HG03045 (cell line): ENCODE results near the gene VOPP1.
"Not testable (repeated sequence)": the region's sequence is repeated elsewhere in the genome, so short reads cannot be mapped to it uniquely, and the experiment has no call there.

Experiments used
- ATAC-seq: cut with Tn5 transposase; IDR thresholded peaks from one replicate; pipeline ENCODE4 v1.9.1; 2021; ENCODE audit warnings: mild to moderate bottlenecking, moderate library complexity; ENCODE audit not compliant: unreplicated experiment

The VOPP1 gene

DNA sequence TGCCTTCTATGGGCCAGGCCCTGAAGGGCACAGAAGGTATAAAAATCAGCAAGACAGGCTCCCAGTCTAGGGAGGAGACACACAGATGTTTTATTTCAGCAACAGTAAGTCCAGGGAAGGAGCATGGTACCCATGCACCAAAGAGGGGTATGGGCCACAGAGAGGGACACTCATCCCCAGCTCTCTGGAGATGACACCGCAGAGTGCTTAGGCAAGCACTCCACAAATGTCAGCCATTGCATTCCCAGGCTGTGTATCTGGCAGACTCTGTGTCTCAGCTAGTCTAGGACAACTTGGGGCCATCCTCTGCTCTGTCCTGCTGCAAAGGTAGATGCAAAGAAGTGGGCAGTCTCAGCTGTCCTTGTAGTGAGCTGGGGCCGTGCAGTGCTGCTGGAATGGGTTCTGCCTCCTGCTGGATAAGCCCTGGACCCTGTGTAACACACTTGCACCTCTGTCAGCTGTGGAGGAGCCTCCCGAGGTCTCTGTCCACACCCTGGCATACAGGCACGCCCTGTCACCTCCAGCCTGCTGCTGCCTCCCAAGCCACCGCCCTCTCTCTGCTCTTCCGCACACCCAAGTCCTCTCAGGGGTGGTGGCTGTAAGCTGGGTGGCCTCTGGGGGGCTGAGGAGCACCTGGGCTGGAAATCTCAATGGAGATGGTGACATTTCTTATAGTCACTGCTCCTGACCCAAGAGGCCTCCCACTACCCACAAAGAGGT lies 57.6 kb downstream of the VOPP1 start:
- ATAC-seq = no peak

DNA sequence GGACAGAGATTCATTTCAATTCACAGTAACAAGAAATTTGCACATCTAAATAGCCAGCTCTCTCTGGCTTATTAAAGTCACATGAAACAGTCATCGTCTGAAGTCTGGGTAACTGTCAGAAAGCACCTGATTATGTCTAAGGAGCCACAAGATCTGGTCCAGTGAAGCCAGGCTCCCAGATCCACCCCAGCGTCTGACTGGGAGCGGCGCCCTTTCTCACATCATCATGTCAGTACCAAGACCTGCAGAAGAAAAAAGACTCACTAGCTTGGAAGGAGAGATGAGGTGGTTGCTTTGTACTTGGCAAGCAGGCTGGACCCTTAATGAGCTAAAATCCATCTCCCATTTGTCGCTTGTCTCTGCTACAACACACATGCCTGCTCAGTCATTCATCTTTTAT lies 58.4 kb downstream of the VOPP1 start:
- ATAC-seq = no peak

DNA sequence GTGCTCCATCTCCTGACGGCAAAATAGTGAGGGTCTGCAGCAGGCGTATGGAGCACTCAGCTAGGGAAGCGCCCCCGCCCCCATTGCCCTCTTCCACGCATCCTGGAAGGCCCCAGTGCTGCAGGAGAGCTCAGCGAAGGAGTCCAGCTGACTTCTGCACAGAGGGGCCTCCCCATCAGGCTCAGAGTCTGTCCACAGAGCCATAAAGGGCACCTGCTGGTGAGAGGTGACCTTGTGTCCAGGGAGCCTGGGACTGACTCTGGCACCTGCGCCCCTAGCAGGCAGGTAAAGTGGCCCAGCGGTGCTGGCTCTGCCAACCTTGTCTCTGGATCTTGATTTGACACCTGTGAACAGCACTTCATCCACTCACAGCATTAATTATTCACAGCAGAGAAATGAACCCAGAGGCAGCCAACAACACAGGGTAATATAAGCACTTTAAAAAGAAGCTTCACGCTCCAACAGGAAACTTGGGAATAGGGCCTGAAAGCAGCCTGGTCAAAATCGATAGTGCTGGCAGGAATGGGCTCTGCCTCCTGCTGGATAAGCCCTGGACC lies 59.6 kb downstream of the VOPP1 start:
- ATAC-seq = no peak

DNA sequence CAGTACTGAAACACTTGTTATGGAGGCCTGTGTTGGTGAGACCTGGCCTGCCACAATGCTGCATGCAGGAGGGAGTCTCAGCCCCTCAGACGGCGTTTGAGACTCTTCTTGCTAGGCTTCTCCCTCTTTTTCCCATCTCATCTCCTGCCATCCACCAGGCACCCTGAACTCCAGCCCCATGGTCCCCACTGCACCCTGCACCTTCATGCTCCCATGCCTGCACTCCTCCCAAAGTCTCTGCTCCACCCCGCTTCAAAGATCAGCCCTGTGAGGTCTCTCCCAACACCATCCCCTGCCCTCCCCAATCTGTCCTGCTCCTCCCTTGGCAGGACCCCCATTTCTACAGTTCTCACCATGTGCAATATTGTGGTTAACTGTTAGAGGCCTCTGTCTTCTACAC lies 61.7 kb downstream of the VOPP1 start:
- no peak for ATAC-seq

DNA sequence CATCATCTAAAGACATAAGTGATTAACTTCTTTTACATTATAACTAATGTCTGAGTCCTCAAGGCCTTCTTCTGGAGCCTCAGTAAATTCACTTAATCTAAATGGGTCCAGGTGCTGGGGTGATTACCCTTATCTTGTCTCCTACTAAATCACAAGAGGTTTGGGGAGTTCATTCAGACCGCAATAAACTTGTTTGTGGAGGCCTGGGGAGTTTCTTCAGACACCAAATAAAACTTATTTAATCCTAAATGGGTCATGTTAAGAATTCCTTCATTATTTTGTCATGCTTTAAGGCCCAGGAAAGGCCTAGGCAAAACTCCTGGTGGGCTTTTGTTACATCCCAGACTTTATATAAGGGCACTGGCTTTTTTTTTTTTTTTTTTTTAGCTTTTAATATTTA lies 62.1 kb downstream of the VOPP1 start:
- ATAC-seq = not testable (repeated sequence)

DNA sequence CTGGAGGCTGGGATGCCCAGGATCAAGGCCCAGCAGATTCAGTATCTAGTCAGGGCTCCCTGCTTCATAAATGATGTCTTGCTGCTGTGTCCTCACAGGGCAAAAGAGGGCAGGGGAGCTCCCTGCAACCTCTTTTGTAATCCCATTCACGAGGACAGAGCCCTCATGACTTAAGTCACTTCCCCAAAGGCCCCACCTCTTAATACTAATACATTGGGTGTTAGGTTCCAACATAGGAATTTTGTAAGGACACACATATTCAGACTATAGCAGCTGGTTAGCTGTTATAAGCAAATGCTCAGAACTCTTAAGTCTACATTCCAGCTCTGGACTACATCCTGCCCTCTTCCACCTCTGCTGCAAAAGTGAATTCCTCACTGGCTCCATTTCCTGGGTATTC lies 63.0 kb downstream of the VOPP1 start:
- ATAC-seq = no peak

DNA sequence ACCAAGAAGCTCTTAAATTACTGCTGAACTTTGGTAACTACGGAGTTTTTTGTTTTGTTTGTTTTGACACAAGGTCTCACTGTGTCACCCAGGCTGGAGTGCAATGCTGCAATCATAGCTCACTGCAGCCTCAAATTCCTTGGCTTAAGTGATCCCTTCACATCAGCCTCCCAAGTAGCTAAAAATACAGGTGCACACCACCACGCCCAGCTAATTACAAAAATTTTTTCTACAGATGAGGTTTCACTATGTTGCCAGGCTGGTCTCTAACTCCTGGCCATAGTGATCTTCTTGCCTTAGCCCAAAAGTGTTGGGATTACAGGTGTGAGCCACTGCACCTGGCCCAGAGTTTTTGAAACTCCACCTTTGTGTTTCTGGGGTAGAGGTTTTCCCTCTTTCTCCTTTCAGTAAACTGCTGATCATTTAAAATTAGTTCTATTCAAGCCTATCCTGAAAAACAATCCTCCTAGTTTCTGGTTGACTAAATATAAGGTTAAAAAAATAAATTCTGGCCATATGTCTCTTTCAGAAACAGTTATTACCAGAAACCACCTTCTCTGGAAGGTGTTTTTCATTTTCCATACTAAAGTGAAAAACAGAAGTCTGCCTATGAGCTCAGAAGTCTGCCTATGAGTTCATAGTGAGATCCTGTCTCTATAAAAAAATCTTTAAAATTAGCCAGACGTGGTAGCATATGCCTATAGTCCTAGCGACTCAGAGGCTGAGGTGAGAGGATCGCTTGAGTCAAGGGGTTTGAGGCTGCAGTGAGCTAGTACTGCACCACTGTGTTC lies 63.9 kb downstream of the VOPP1 start:
- peak; percentile 69 for ATAC-seq

DNA sequence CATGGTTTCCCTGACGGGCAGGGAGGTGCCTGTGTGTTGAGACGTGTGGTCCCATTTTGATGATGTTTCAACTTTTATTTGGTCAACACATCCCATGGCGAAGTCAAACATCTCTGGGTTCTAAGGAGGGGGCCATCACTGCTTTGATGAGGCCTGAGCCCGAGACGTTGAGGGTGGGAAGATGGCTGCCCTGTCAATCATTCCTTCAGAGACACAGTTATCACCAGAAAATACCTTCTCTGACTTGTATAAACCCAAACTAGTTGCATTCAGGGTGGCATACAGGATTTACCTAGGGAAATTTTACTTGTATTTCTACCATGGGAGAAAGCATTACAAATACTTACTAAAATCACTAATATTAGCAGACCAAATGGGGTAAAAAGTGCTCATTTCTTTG lies 64.6 kb downstream of the VOPP1 start:
- no peak for ATAC-seq

DNA sequence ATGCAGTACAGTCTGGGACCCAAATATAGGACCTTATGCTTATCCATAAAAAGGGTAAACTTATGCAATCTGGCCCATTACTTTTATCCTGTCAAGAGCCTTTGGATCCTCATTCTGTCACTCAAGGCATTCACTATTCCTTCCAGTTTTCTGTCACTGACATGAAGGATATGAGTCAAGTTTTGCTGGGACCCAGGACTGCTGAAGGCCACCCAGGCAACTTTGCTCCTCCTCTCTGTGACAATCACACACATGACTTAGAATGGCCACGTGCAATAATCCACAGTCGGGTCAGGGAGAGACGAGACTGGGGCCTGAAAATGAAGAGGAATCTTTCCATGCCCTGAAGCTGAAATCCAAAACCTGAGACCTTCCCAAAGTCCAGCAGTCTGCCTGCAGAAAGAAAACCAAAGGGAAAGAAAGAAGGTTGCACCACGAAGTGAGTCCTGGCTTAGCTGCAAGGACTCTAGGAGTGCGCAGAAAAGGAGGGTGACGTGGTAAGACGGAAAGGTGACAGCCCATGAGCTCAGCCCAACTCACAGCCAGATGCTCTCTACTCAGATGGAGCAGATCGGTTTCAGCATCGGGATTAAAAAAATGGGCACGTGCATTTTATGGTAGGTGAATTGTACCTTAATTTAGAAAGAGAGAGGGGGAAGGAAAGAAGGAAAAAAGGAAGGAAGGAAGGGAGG lies 67.2 kb downstream of the VOPP1 start:
- ATAC-seq = no peak

DNA sequence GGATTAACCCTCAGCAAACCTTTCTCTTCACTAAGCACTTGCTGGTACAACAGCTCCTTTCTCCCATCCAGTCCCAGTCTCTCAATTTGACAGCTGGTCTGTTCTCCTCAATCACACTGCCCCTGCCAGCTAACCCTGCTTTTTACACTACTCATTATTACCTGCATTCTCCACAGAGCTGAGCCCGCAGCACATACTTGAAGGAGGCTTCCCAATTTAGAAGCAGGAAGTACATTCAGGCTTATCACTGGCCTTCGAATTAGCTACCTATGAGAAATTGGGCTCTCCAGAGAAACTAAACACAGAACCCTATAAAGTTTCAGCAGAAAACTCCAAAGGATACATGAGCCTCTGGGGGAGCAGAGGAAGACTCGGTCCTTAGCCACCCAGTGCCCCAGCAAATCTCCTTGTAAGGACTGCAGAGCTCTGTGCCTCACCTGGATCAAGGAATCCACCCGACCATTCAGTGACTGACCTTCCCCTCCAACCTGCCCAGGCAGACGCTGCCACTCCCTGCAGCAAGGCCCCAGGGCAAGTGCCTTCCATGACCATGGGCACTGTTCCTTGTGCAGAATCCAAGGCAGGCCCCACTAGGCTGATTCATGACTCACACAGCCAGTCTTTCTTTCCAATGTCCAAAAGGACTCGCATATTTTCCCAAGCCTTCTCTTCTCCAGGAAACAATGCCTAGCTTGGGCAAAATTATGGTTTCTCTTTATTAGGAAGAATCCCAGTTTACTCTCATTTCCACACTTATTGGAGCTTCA lies 68.0 kb downstream of the VOPP1 start:
- no peak for ATAC-seq

DNA sequence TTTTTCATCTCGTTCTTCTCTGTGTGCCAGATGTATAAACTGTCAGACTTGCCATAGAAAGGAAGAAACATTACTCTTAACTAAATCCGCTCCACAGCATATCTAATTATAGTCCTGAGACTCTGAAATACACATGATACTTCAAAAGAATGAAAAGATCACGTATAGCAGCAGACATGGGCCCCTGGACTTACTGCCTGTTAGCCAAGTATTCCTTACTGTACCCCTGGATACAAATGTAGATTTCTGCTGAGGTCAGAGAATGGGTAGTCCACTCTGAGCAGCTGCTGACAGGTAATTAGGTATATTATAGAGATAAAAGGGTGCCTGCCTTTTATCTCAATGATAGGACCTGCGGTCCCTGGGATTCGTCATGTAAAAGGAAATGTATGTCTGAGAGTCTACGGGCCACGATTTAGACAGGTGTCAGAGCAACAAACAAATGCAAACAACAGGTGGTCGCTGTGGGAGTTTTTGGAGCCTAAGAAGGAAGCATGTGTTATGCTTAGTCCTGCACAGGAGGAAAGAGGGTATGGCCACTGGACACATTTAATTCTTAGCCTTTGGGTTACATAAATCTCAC lies 69.4 kb downstream of the VOPP1 start:
- ATAC-seq = no peak

DNA sequence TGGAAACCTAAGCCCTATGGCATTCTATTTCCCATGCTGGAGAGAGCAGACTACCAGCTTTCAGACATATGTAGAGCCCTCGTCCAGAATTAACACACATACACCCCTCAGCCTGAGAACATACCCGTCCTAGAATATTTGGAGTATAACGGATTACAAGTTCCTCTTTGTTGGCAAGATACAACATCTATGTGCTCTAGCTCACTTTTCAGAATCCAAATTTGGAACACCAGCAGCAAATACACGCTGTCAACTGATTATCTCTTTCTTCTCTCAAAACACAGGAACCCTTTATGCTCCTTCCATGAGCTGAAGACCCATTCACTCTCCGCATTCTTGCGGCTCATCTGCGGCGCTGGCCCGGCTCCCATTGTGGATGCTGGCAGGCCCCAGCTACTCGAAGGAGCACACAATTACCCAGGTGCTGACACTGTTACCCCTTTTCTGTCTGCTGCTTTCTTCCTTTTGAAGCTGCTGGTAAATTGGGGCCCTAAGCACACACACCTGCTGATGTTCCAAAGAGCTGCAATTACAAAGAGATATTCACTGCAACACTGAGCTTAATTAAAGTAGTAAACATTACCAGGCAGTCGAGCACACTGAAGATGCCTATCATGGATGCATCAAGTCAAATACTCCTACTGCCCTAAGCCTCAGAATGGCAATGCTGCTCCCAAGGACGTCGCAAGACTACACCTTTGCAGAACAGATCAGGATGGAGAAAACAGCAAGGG lies 70.0 kb downstream of the VOPP1 start:
- ATAC-seq = no peak

DNA sequence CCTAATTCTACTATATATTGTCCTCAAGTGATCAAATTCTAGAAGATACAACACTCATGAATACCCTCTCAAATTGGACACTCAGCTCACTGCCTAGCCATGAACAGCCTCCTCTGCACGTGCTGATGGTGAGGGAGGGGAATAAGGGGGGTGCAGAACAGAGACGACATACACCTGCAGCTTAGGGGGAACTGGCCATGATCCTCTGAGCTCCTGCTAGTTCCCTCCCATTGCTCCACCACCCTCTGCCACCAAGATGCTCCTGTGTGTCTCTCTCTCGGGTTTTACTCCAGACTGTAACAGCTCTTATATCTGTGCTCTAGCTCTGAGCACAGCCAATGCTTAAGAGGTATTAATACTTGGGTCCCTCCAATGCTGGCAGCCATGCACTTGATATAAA lies 70.7 kb downstream of the VOPP1 start:
- ATAC-seq = no peak

DNA sequence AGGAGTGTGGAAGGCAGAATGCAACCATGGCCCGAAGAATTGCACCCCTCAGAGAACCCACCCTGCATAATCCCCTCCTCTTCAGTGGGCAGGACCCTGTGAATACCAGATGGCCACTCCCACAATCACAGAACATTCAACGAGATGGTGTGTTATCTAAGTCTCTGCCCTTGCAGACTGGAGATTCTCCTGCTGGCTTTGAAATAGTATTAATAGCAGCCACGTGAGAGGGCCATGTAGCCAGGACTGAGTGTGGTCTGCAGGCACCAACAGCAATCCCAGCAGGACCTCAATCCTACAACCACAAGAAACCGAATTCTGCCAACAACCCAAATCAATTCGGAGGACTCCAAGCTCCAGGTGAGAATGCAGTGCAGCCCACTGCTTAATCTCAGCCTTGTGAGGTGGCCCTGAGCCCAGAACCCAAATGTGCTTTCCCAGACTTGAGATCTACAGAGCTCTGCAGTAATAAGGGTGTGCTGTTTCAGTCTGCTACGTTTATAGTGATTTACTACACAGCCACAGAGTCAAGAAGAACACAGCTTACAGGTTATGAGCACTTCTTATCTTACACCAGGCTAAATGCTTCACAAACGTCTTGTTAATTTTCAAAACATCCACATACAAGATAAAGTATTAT lies 72.1 kb downstream of the VOPP1 start:
- no peak for ATAC-seq

DNA sequence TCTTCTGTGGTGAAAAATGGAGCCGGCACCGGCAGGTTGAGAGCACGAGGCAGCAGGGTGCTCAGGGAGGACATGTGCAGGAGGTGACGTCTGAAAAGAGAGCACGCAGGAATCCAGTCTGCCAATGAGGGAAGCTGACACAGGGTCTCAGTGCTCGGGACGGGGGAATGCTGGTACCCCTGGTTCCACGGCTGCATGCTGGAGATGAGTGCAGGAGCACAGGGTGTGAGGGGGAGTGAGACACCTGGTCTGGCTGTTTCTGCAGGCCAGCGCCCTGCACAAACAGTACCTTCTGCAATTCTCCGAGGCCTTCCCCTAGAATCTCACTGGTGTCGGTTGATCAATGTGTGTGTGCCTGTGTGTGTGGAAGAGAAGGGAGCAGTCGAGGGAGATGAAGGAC lies 72.7 kb downstream of the VOPP1 start:
- no peak for ATAC-seq

DNA sequence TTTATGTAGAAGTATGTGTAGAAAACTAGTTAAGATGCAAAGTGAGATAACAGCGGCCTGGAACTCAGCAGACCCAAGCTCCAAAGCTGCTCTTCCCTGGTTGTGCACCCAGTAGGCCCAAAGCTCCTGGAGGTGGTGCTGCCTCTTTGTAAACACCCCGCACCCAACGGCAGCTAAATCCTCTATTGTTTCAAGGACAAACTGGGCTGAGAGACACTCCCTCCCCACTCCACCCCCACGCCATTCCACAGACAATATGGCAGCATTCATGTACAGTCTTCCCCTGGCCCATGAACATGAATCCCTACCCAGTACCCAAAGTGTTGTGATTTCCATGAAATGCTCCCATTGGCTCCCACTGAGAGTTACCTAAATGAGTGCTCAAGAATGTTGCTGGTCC lies 73.5 kb downstream of the VOPP1 start:
- no peak for ATAC-seq

DNA sequence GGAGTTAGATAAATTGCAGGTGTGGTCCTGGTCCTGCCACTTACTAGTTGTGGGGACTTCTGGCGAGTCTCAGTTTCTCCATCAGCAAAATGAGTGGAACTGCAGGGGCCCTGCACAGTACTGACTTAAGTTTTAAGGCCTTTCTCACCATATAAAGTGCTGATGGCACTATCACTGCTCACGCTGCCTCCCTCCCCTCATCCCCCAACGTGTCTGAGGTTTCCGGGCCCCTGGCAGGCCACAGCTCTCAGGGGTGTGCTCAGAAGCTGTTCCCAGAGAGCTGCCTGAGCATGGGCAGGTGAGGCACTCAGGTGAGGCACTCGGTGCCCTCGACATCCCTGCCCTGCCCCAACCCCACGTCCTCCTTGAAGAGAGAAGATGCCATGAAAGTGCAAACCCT lies 74.2 kb downstream of the VOPP1 start:
- ATAC-seq = no peak

DNA sequence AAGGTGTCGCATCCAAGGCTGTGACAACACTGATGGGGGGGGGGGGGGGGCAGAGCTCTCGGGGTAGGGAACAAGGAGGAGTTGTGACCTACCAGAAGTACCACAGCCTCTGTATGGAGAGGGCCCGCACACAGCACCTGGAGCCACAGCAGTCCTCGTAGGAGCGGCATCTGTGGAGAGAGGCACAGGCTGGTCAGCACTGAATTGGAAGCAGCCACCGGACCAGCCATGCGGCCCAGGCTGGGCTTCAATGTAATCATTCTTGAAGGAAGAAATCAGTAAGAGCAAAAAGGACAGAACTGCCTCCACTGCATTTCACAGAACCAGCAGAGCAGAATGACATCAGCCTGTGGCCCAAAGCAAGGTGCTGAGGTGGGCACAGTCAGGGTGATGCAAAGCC lies 74.8 kb downstream of the VOPP1 start:
- ATAC-seq = no peak

DNA sequence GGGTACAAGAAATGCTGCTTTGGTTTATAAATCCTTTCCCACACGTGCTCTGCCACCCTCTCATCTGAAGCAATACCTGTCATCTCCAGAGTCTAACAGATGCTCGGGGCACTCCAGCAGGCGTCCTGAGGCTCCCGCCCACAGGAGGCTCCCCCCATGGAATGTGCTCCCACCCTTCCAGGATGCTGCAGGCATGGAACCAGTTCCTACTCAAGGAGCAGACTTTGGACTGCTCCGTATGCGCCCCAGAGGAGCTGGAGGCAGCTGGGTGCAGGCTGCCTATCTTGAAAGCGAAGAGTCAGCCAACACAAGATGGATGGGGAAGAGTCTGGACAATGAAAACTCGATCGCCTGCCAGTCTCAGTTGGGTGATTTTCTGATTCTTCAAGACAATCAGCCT lies 75.4 kb downstream of the VOPP1 start:
- ATAC-seq = no peak
